A549 (cell line): ENCODE data around the gene ARID1B. TPM values are rescaled to one million over a fixed set of nuclear protein-coding genes. Genes with fewer than 3 reads are reported as not detected.
A peak's percentile ranks its signal among the peaks of the same experiment; 100 is the strongest.

Source experiments
- ATAC-seq, 2 experiments: fragments of 200-7000 bp in 1 of 2; fragments of >200 bp in 1 of 2; cut with Nextera tagmentation in 1 of 2; cut with Tn5 transposase in 1 of 2; 3 replicates each; pipeline versions ENCODE4 v1.8.0 to v1.9.1; 2018 to 2020; ENCODE audit warnings: mild to moderate bottlenecking in 1 of 2, moderate library complexity in 1 of 2
- CTCF ChIA-PET: fragments of 300-600 bp; sonication (Branson Sonifier 250); formaldehyde crosslinking; extraction: SDS; loops from one replicate; lab custom pipeline; 2021; ENCODE audit warnings: antibody characterized with exemption, inconsistent platforms; lab: Yijun Ruan, JAX
- POLR2A ChIA-PET: fragments of 350-600 bp; formaldehyde crosslinking; extraction: SDS; loops from one replicate; lab custom pipeline; 2021; ENCODE audit warnings: antibody characterized with exemption, inconsistent platforms; lab: Yijun Ruan, JAX
- DNase-seq, 2 experiments: peaks; one replicate each; pipeline versions ENCODE4 v3.0.0 to v3.0.0-alpha.2; 2011 to 2016; ENCODE audit warnings: low read depth in 1 of 2, low spot score in 1 of 2
- FAIRE-seq: peaks from 2 replicates; lab custom pipeline; 2011; peaks lifted over from hg19 to GRCh38; lab: Jason Lieb, UNC
- H3K27ac ChIP-seq, 2 experiments: fragments of >200 bp; sonication (Bioruptor Twin); formaldehyde crosslinking; 3 replicates each; pipeline ENCODE4 v1.5.1; 2016 to 2017
- H3K4me1 ChIP-seq: fragments of >200 bp; sonication (Bioruptor Twin); formaldehyde crosslinking; 3 replicates; pipeline ENCODE4 v1.6.1; 2016
- H3K4me2 ChIP-seq: fragments of >200 bp; sonication (Bioruptor Twin); formaldehyde crosslinking; 3 replicates; pipeline ENCODE4 v1.6.1; 2016
- H3K4me3 ChIP-seq: fragments of >200 bp; sonication (Bioruptor Twin); formaldehyde crosslinking; 3 replicates; pipeline ENCODE4 v1.5.1; 2016
- H3K9me3 ChIP-seq: fragments of >200 bp; sonication (Bioruptor Twin); formaldehyde crosslinking; 3 replicates; pipeline ENCODE4 v1.6.1; 2016
- BHLHE40 ChIP-seq: IDR thresholded peaks from 2 replicates; pipeline ENCODE4 v1.6.1; 2012; ENCODE audit warnings: low read depth, low read length, inconsistent platforms
- CEBPB ChIP-seq, 2 experiments: fragments of >200 bp in 1 of 2; sonication (Bioruptor Twin) in 1 of 2; formaldehyde crosslinking in 1 of 2; IDR thresholded peaks; 2 replicates each; pipeline ENCODE4 v1.6.1; 2012 to 2016
- CHD2 ChIP-seq: fragments of 150-350 bp; IDR thresholded peaks from 2 replicates; pipeline ENCODE4 v1.6.1; 2014; ENCODE audit warnings: low read length; ENCODE audit not compliant: partially characterized antibody
- EHMT2 ChIP-seq: fragments of 200-600 bp; sonication (generic); IDR thresholded peaks from 2 replicates; pipeline ENCODE4 v1.6.1; 2016; ENCODE audit warnings: antibody characterized with exemption, low read depth, mild to moderate bottlenecking, moderate library complexity
- FOSB ChIP-seq: fragments of 250-450 bp; sonication (Bioruptor Pico); IDR thresholded peaks from 2 replicates; pipeline ENCODE4 v1.5.0; 2020; ENCODE audit warnings: mild to moderate bottlenecking, moderate library complexity
- GATA3 ChIP-seq: IDR thresholded peaks from 2 replicates; pipeline ENCODE4 v1.6.1; 2012; ENCODE audit warnings: borderline replicate concordance
- HDAC2 ChIP-seq: fragments of 200-600 bp; sonication (generic); IDR thresholded peaks from 2 replicates; pipeline ENCODE4 v1.6.1; 2016
- HOXA7 ChIP-seq: fragments of 250-450 bp; sonication (Bioruptor Pico); IDR thresholded peaks from 2 replicates; pipeline ENCODE4 v1.5.0; 2020; ENCODE audit warnings: mild to moderate bottlenecking, moderate library complexity
- HOXB5 ChIP-seq: fragments of 250-450 bp; sonication (Bioruptor Pico); IDR thresholded peaks from 2 replicates; pipeline ENCODE4 v1.5.0; 2020; ENCODE audit warnings: mild to moderate bottlenecking, moderate library complexity
- JUN ChIP-seq, 2 experiments: fragments of >200 bp; sonication (Bioruptor Twin); formaldehyde crosslinking; IDR thresholded peaks; 2 replicates in 1 of 2; 3 replicates in 1 of 2; pipeline ENCODE4 v1.6.1; 2016 to 2017
- KDM5A ChIP-seq: fragments of 200-600 bp; sonication (generic); IDR thresholded peaks from 2 replicates; pipeline ENCODE4 v1.6.1; 2016; ENCODE audit warnings: antibody characterized with exemption, mild to moderate bottlenecking
- MYC ChIP-seq: IDR thresholded peaks from 2 replicates; pipeline ENCODE4 v1.6.1; 2012; ENCODE audit warnings: mild to moderate bottlenecking, inconsistent platforms, low read length, improper control_type of control experiment, borderline replicate concordance
- POLR2A ChIP-seq: IDR thresholded peaks from 2 replicates; pipeline ENCODE4 v1.6.1; 2012; ENCODE audit warnings: mild to moderate bottlenecking, low read length
- POLR2AphosphoS2 ChIP-seq: conservative IDR thresholded peaks from 2 replicates; pipeline ENCODE4 v1.6.1; 2012; ENCODE audit warnings: low read length, improper control_type of control experiment, inconsistent platforms
- RFX5 ChIP-seq: fragments of 450-650 bp; IDR thresholded peaks from 2 replicates; pipeline ENCODE4 v1.7.1; 2014; ENCODE audit warnings: antibody characterized with exemption, mild to moderate bottlenecking, moderate library complexity
- SREBF2 ChIP-seq: fragments of 450-650 bp; IDR thresholded peaks from 2 replicates; pipeline ENCODE4 v1.6.1; 2014; ENCODE audit warnings: mild to moderate bottlenecking, moderate library complexity
- ZFP36 ChIP-seq: fragments of 450-650 bp; IDR thresholded peaks from 2 replicates; pipeline ENCODE4 v1.6.1; 2014; ENCODE audit warnings: borderline replicate concordance; ENCODE audit not compliant: partially characterized antibody
- ZNF302 ChIP-seq: fragments of 250-450 bp; sonication (Bioruptor Pico); IDR thresholded peaks from 2 replicates; pipeline ENCODE4 v1.9.0; 2021; ENCODE audit warnings: inconsistent platforms, mild to moderate bottlenecking, moderate library complexity
- WGBS: methylation state at CpG from one replicate; pipeline ENCODE4 v1.1.6; 2017; ENCODE audit errors: missing lambda C conversion rate; 5-methylcytosine and 5-hydroxymethylcytosine counted together
- polyA plus RNA-seq, 4 experiments: library from polyadenylated mRNA; depleted of rRNA in 3 of 4; stranded (reverse); fragments of >200 nt; fragmentation: RNase III in 1 of 4; extraction: RNeasy Plus Mini Kit Qiagen cat#74134 plus additional on column Dnase treatment in 1 of 4; gene quantifications; 2 replicates in 3 of 4; 3 replicates in 1 of 4; pipeline ENCODE4 v1.2.3, GENCODE V29; 2011 to 2017
- TF ChIP-seq, protein P1 (sequence below): fragments of 250-450 bp; sonication (Bioruptor Pico); IDR thresholded peaks from 2 replicates; pipeline ENCODE4 v1.5.0; 2021; ENCODE audit warnings: mild to moderate bottlenecking, moderate library complexity, borderline replicate concordance
- TF ChIP-seq, protein P2 (sequence below): IDR thresholded peaks from 2 replicates; pipeline ENCODE4 v1.6.1; 2012
- TF ChIP-seq, protein P3 (sequence below): fragments of 200-600 bp; sonication (generic); IDR thresholded peaks from 2 replicates; pipeline ENCODE4 v1.6.1; 2016; ENCODE audit warnings: antibody characterized with exemption, mild to moderate bottlenecking, moderate library complexity
- TF ChIP-seq, protein P4 (sequence below): IDR thresholded peaks from 2 replicates; pipeline ENCODE4 v1.6.1; 2012

The ARID1B gene
- polyA plus RNA-seq, 2 of the 4 experiments (the other 2 are of a cell fraction): 13.5 to 16.3 TPM

DNA sequence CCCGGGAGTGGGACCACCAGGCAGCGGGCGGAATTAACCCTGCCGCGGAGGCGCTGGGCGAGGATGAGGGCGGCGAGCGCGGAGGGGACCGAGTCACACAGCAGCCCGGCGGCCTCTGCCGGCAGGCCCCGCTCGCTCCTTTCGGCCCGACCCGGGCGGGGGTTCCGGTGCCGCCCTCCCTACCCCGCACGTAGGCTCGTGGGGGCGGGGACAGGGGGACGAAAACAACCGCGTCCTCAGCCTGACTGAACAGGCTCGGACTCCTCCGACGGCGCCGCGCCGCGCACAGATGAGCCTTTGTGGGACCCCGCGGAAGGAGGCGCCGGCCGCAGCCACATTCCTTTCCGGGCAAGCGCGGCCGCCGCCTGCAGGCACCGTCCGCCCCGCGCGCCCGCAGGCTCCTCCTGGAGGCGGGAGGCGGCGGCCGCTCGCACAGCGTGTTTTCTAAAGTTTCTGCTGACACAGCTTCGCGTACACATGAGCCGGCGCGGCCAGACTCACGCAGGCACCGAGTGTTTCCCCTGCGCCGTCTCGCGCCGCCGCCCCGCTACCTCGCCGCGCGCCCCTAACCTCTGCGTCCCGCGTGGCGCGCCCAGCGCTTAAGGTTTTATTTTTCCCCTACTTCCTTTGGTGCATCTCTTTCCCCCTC is 244.3 kb downstream of the ARID1B start (continued):
- TF ChIP-seq POLR2AphosphoS2 (no peak), CEBPB (IDR thresholded peaks at IDR 0.05) (no peak)
- TF ChIP-seq, protein P1, sequence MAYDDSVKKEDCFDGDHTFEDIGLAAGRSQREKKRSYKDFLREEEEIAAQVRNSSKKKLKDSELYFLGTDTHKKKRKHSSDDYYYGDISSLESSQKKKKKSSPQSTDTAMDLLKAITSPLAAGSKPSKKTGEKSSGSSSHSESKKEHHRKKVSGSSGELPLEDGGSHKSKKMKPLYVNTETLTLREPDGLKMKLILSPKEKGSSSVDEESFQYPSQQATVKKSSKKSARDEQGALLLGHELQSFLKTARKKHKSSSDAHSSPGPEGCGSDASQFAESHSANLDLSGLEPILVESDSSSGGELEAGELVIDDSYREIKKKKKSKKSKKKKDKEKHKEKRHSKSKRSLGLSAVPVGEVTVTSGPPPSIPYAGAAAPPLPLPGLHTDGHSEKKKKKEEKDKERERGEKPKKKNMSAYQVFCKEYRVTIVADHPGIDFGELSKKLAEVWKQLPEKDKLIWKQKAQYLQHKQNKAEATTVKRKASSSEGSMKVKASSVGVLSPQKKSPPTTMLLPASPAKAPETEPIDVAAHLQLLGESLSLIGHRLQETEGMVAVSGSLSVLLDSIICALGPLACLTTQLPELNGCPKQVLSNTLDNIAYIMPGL (CRISPR knock-in tag): peak; percentile 35; the same call in 1 of the 2 replicates

DNA sequence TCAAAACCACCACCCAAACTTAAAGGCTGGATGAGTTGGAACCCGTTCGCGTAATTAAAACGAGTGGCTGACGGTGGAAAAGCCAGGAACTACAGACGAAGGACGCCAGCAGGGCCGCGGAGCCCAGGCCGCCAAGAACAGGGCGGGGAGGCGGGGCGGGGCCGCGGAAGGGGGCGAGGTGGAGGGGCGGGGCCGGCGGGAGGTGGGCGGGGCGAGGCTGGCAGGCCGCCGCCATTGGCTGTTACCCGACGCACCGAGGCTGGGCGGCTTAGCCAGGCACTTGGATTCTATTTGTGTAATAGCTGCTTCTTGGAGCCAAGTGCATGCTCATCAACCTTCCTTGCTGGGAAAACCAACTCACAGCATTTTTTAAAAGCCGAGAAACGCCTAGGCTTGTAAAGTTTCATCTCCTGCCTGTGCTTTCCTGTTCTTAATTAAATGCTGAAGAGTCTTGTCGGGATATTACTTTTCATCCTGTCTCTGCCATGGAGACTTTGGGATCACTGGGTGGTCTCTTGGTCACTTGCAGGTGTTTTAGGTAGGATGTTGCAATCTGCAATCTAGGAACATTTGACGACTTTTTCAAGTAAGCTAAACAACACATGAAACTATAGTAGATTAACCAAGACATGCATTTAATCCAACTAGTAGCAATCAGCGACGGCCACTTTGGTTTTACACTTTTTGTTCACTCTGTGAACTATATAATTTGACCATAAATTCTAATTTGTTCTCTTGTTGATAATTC is 245.0 kb downstream of the ARID1B start:
- ATAC-seq (peak; percentile 74 to 84), FAIRE-seq (no peak), DNase-seq (peak; percentile 78 to 83)
- CTCF ChIA-PET: interaction anchor here (0.9 to 1.6 kb wide), 6 partner anchors 11 to 215 kb away, joined by 3 to 8 read pairs (median 4); no protein-coding TSS in a partner anchor
- H3K4me1 ChIP-seq: peaks cover 16% of the 10 kb centered on the region; the same call in 2 of the 3 replicates
- H3K27ac ChIP-seq: peak overlapping the region; percentile 91 to 99
- H3K4me2 ChIP-seq: peak overlapping the region; percentile 86
- WGBS: 23% methylated on average over 11 of the region's 33 CpGs
- H3K9me3 ChIP-seq: peaks cover 7% of the 10 kb centered on the region; the same call in 1 of the 3 replicates
- POLR2A ChIA-PET: interaction anchor here (0.8 to 1.3 kb wide), 3 partner anchors 12 to 245 kb away, joined by 3 to 4 read pairs (median 3); partner anchors contain the start of gene ARID1B
- TF ChIP-seq ZNF302 (CRISPR knock-in tag) (no peak), POLR2A (0 out of 2 replicates have a peak, but pooled peaks have one; percentile 27), HDAC2 (no peak), JUN (IDR thresholded peaks at IDR 0.05) (peak in 1 of 2 experiments; percentile 19; a peak in 1 of 5 replicates)
- TF ChIP-seq, protein P2, sequence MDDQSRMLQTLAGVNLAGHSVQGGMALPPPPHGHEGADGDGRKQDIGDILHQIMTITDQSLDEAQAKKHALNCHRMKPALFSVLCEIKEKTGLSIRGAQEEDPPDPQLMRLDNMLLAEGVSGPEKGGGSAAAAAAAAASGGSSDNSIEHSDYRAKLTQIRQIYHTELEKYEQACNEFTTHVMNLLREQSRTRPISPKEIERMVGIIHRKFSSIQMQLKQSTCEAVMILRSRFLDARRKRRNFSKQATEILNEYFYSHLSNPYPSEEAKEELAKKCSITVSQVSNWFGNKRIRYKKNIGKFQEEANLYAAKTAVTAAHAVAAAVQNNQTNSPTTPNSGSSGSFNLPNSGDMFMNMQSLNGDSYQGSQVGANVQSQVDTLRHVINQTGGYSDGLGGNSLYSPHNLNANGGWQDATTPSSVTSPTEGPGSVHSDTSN: no peak
- H3K4me3 ChIP-seq: peak overlapping the region; percentile 61

DNA sequence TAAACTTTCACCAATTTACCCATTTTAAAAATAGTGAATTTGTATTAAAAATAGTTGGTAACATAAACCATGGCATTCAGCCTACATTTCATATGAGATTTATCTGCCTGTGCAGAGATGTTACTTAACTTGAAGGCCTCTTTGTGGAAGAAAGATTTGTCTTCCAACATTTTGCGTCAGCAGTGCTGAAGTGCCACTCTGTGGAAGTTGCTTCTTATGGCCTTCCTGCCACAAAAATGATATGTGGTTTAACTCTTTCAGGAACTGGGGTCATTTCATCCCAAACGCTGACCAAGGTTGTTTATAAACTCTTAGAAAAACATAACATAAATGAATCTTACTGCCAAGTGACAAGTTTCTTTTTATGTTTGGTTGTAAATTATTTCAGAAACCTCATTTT is 246.8 kb downstream of the ARID1B start:
- CTCF ChIA-PET: interaction anchor here (1.2 kb wide), 2 partner anchors 11 to 232 kb away, joined by 4 read pairs; no protein-coding TSS in a partner anchor
- H3K27ac ChIP-seq: no peak overlapping the region
- POLR2A ChIA-PET: no interaction called here

DNA sequence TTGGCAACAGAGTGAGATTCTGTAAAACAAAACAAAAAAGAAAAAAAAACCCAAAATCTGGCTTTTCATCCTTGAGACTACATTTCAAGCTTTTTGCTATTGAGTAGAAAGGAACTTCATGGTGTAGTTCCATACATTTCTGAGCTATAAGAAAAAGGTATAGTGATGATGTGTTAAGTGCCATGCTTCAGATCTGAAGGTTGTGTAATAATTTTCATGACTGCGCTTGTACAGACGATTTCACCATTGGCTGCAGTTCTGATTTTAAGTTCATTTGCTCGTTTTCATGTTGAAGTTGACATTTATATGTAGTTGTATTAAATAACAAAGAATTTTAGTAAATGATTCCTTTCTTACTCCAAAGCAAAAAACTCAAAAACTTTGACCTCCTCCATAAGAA is 247.6 kb downstream of the ARID1B start:
- CTCF ChIA-PET: interaction anchor here (1.2 kb wide), 2 partner anchors 10 to 232 kb away, joined by 4 read pairs; no protein-coding TSS in a partner anchor
- no peak overlapping the region for H3K27ac ChIP-seq
- POLR2A ChIA-PET: no interaction called here
- H3K4me3 ChIP-seq: no peak overlapping the region
- peaks cover 9% of the 10 kb centered on the region; the same call in 1 of the 3 replicates for H3K4me1 ChIP-seq
- ATAC-seq (no peak), FAIRE-seq (no peak), DNase-seq (no peak)
- H3K9me3 ChIP-seq: peaks cover 7% of the 10 kb centered on the region; the same call in 1 of the 3 replicates
- no peak overlapping the region for H3K4me2 ChIP-seq
- WGBS: 91% methylated on average over 3 of the region's 3 CpGs
- TF ChIP-seq SREBF2: no peak
- TF ChIP-seq ZFP36: no peak
- TF ChIP-seq EHMT2: no peak
- TF ChIP-seq GATA3: no peak
- TF ChIP-seq FOSB (CRISPR knock-in tag): no peak
- no peak for TF ChIP-seq HOXA7 (CRISPR knock-in tag)
- TF ChIP-seq CHD2: no peak
- TF ChIP-seq BHLHE40: no peak
- TF ChIP-seq, protein P2: no peak
- TF ChIP-seq, protein P3, sequence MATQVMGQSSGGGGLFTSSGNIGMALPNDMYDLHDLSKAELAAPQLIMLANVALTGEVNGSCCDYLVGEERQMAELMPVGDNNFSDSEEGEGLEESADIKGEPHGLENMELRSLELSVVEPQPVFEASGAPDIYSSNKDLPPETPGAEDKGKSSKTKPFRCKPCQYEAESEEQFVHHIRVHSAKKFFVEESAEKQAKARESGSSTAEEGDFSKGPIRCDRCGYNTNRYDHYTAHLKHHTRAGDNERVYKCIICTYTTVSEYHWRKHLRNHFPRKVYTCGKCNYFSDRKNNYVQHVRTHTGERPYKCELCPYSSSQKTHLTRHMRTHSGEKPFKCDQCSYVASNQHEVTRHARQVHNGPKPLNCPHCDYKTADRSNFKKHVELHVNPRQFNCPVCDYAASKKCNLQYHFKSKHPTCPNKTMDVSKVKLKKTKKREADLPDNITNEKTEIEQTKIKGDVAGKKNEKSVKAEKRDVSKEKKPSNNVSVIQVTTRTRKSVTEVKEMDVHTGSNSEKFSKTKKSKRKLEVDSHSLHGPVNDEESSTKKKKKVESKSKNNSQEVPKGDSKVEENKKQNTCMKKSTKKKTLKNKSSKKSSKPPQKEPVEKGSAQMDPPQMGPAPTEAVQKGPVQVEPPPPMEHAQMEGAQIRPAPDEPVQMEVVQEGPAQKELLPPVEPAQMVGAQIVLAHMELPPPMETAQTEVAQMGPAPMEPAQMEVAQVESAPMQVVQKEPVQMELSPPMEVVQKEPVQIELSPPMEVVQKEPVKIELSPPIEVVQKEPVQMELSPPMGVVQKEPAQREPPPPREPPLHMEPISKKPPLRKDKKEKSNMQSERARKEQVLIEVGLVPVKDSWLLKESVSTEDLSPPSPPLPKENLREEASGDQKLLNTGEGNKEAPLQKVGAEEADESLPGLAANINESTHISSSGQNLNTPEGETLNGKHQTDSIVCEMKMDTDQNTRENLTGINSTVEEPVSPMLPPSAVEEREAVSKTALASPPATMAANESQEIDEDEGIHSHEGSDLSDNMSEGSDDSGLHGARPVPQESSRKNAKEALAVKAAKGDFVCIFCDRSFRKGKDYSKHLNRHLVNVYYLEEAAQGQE: no peak
- no peak for TF ChIP-seq MYC
- TF ChIP-seq, protein P4, sequence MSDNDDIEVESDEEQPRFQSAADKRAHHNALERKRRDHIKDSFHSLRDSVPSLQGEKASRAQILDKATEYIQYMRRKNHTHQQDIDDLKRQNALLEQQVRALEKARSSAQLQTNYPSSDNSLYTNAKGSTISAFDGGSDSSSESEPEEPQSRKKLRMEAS: no peak
- TF ChIP-seq JUN (IDR thresholded peaks at IDR 0.05): no peak

More for the DNA sequence above, 246.8 kb downstream of the ARID1B start:
- peaks cover 9% of the 10 kb centered on the region; the same call in 2 of the 3 replicates for H3K4me1 ChIP-seq
- no peak overlapping the region for H3K4me2 ChIP-seq
- H3K4me3 ChIP-seq: no peak overlapping the region
- FAIRE-seq (no peak), ATAC-seq (no peak)
- peaks cover 7% of the 10 kb centered on the region; the same call in 1 of the 3 replicates for H3K9me3 ChIP-seq
- WGBS: 92% methylated on average over 2 of the region's 2 CpGs
- no peak for TF ChIP-seq SREBF2
- TF ChIP-seq KDM5A: no peak
- TF ChIP-seq CHD2: no peak
- no peak for TF ChIP-seq HOXB5 (CRISPR knock-in tag)
- no peak for TF ChIP-seq CEBPB (IDR thresholded peaks at IDR 0.05)
- no peak for TF ChIP-seq GATA3
- no peak for TF ChIP-seq RFX5
- TF ChIP-seq, all 56 proteins: peak for 0
- no peak for DNase-seq
